SK-N-SH treated with all-trans-retinoic acid at 6 μM for 48 hours (cell line): ENCODE measurements around the gene STIM2.

Experiments
- ARNTL ChIP-seq: fragments of 450-650 bp; formaldehyde crosslinking; IDR thresholded peaks from 2 replicates; pipeline ENCODE4 v1.5.0; 2020; ENCODE audit warnings: low read depth, mild to moderate bottlenecking, moderate library complexity, borderline replicate concordance
- ISL1 ChIP-seq: fragments of 250-450 bp; sonication (Bioruptor Pico); IDR thresholded peaks from 2 replicates; pipeline ENCODE4 v2.1.2; 2022; ENCODE audit warnings: mild to moderate bottlenecking, moderate library complexity
- PATZ1 ChIP-seq: fragments of 250-450 bp; sonication (Bioruptor Pico); IDR thresholded peaks from 2 replicates; pipeline ENCODE4 v1.8.0; 2020; ENCODE audit warnings: mild to moderate bottlenecking, moderate library complexity, borderline replicate concordance
- SNAI2 ChIP-seq: fragments of 250-450 bp; sonication (Bioruptor Pico); IDR thresholded peaks from 2 replicates; pipeline ENCODE4 v1.5.0; 2020; ENCODE audit warnings: mild to moderate bottlenecking, moderate library complexity
- TOX ChIP-seq: fragments of 250-450 bp; sonication (Bioruptor Pico); IDR thresholded peaks from 2 replicates; pipeline ENCODE4 v1.8.0; 2021; ENCODE audit warnings: mild to moderate bottlenecking, moderate library complexity, borderline replicate concordance

- TF ChIP-seq TOX (CRISPR knock-in tag) = no peak
- TF ChIP-seq ISL1 = no peak
- no peak for TF ChIP-seq SNAI2 (CRISPR knock-in tag)
- no peak for TF ChIP-seq ARNTL (CRISPR knock-in tag)
- no peak for TF ChIP-seq PATZ1 (CRISPR knock-in tag)
Observed at GRCh38 chr4:26987191-26987590, 126.5 kb downstream of the STIM2 start.
